NCI-H526 (cell line): ENCODE data around the gene NCKAP1.
A peak's percentile ranks its signal among the peaks of the same experiment; 100 is the strongest.

Experiments
- DNase-seq, 2 experiments: peaks; one replicate each; lab custom pipeline; 2025; lab: John Stamatoyannopoulos, UW

Gene NCKAP1

GRCh38 chr2:182866461-182867406, 171.5 kb downstream of the NCKAP1 start, which contains the start of gene FRZB:
Gene FRZB (minus strand): TSS chr2:182866637. CDS start chr2:182866552, 85 bp downstream.
- DNase-seq = peak in 1 of 2 experiments; percentile 67

GRCh38 chr2:182866095-182866460, 172.2 kb downstream of the NCKAP1 start:
- no peak for DNase-seq

GRCh38 chr2:182864949-182865570, 173.2 kb downstream of the NCKAP1 start:
- no peak for DNase-seq

DNA sequence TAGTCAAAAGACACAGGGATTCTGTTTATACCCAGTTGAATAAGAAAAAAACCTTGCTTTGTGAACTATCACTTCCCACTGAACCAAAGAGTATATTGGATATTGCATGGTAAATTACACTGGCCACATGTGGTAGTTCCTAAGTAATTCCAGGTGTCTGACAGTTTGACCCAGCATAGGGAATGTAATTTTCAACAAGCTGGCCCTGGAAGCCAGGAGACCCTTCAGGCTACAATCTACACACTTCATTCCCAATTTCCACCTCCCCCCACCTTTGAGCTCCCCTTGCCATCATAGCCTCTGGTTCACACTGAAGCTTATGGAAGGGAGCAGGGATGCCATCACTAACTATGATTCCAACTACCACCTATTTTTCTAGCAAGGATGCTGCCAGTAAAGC, 174.6 kb downstream of the NCKAP1 start:
- no peak for DNase-seq

GRCh38 chr2:182862091-182862490, 176.2 kb downstream of the NCKAP1 start:
- DNase-seq = no peak

DNA sequence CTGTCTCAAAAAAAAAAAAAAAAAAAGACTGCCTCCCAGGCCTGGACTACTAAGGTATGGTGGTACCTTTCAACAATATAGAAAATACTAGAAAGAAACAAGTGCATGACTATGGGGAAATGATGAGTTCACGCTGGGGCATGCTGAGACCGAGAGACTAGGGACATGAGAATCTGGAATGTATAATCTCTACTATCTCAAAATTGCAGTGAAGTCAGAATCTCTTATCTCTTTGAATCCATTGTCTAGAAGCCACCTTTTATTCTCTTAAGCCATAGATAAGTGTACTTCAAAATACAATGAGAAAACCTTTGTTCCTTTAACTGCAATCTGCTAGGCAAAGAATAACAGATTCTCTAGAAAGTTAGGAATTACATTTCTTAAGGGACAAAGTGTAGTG, 177.4 kb downstream of the NCKAP1 start:
- no peak for DNase-seq
